A673 (cell line): ENCODE results near the gene LAMA2. TPM values are rescaled to one million over a fixed set of nuclear protein-coding genes. Genes with fewer than 3 reads are reported as not detected.
"Not testable (repeated sequence)": the region's sequence is repeated elsewhere in the genome, so short reads cannot be mapped to it uniquely, and the experiment has no call there.

Experiments used
- BruUV-seq: library from RNA; stranded (reverse); fragments of 400-500 nt; replicated peaks from 2 replicates; lab custom pipeline; 2021; lab: Mats Ljungman, UMichigan
- CTCF ChIA-PET: fragments of 300-600 bp; sonication (Branson Sonifier 250); formaldehyde crosslinking; loops from one replicate; lab custom pipeline; 2022; ENCODE audit warnings: antibody characterized with exemption; lab: Charles Lee
- POLR2A ChIA-PET: fragments of 300-600 bp; sonication (Branson Sonifier 250); formaldehyde crosslinking; loops from one replicate; lab custom pipeline; 2022; ENCODE audit warnings: antibody characterized with exemption; ENCODE audit not compliant: low non-redundant PET; lab: Charles Lee
- DNase-seq: peaks from one replicate; pipeline ENCODE4 v3.0.0-alpha.2; 2015; ENCODE audit warnings: low spot score
- H3K27ac ChIP-seq: fragments of 200-600 bp; sonication (generic); 2 replicates; pipeline ENCODE4 v1.5.1; 2016; ENCODE audit warnings: mixed run types, low read depth, mild to moderate bottlenecking, mixed read lengths, antibody characterized with exemption, low read length; ENCODE audit not compliant: poor library complexity, severe bottlenecking
- H3K27me3 ChIP-seq: fragments of 200-600 bp; sonication (generic); replicated peaks from 2 replicates; pipeline ENCODE4 v1.6.1; 2017; ENCODE audit warnings: mixed run types, low read depth, mild to moderate bottlenecking, mixed read lengths, antibody characterized with exemption, low read length; ENCODE audit not compliant: insufficient read depth, poor library complexity
- H3K36me3 ChIP-seq: fragments of 200-600 bp; sonication (generic); 2 replicates; pipeline ENCODE4 v1.6.1; 2016; ENCODE audit warnings: mixed run types, mild to moderate bottlenecking, mixed read lengths, antibody characterized with exemption, low read length; ENCODE audit not compliant: insufficient read depth, poor library complexity, severe bottlenecking
- H3K4me1 ChIP-seq: fragments of 200-600 bp; sonication (generic); 2 replicates; pipeline ENCODE4 v1.6.1; 2017; ENCODE audit warnings: mixed run types, mild to moderate bottlenecking, mixed read lengths, antibody characterized with exemption, low read length; ENCODE audit not compliant: insufficient read depth, poor library complexity, severe bottlenecking
- H3K4me3 ChIP-seq: fragments of 200-600 bp; sonication (generic); 2 replicates; pipeline ENCODE4 v1.5.1; 2016; ENCODE audit warnings: low read depth, mixed run types, mild to moderate bottlenecking, mixed read lengths, low read length; ENCODE audit not compliant: poor library complexity, severe bottlenecking
- H3K9me3 ChIP-seq: fragments of 200-600 bp; sonication (generic); 2 replicates; pipeline ENCODE4 v1.6.1; 2016; ENCODE audit warnings: mixed run types, low read depth, mild to moderate bottlenecking, mixed read lengths, antibody characterized with exemption, low read length; ENCODE audit not compliant: poor library complexity, severe bottlenecking
- EZH2 ChIP-seq: fragments of 200-600 bp; sonication (generic); IDR thresholded peaks from 2 replicates; pipeline ENCODE4 v1.6.1; 2017; ENCODE audit warnings: borderline replicate concordance, low read depth, mild to moderate bottlenecking, mixed read lengths, antibody characterized with exemption, low read length; ENCODE audit not compliant: poor library complexity, severe bottlenecking
- intact Hi-C: fragments of 100-400 bp; cut with micrococcal nuclease; formaldehyde crosslinking; loops from one replicate; pipeline ENCODE4 v1.10.0; 2022; ENCODE audit not compliant: unreplicated experiment
- total RNA-seq: library from RNA; stranded (reverse); gene quantifications from 2 replicates; pipeline ENCODE4 v1.2.3, GENCODE V29; 2021
- TF ChIP-seq, protein P1 (sequence below): fragments of 300-800, 200-600 bp; sonication (generic); conservative IDR thresholded peaks from 2 replicates; pipeline ENCODE4 v1.5.1; 2017; ENCODE audit warnings: low read depth, mild to moderate bottlenecking, antibody characterized with exemption, low read length, moderate library complexity, mixed read lengths

Gene LAMA2
- total RNA-seq, 1 experiment from 2014 or later: 2.2 TPM

DNA sequence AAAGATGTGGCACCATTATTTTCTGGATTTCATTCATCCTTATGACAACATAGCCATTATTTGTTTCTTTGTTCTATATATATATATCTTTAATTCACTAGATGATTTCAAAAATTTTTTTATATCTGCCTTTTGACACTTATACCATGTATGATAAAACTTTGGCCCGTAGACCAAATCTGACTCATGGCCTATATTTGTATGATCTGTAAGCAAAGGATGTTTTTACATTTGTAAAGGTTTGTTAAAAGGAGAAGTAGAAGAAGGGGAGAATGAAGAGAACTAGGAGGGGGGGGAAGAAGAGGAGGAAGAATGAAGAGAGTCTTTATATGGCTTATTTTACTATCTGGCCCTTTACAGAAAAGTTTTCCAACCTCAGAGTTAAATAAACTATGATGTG lies 279.7 kb downstream of the LAMA2 start:
- peaks cover 10% of the 10 kb centered on the region for H3K4me1 ChIP-seq
- TF ChIP-seq, protein P1, sequence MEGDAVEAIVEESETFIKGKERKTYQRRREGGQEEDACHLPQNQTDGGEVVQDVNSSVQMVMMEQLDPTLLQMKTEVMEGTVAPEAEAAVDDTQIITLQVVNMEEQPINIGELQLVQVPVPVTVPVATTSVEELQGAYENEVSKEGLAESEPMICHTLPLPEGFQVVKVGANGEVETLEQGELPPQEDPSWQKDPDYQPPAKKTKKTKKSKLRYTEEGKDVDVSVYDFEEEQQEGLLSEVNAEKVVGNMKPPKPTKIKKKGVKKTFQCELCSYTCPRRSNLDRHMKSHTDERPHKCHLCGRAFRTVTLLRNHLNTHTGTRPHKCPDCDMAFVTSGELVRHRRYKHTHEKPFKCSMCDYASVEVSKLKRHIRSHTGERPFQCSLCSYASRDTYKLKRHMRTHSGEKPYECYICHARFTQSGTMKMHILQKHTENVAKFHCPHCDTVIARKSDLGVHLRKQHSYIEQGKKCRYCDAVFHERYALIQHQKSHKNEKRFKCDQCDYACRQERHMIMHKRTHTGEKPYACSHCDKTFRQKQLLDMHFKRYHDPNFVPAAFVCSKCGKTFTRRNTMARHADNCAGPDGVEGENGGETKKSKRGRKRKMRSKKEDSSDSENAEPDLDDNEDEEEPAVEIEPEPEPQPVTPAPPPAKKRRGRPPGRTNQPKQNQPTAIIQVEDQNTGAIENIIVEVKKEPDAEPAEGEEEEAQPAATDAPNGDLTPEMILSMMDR: no peak
- TF ChIP-seq EZH2: no peak
- no TSS peak for BruUV-seq

GRCh38 chr6:129163551-129163950 lies 280.6 kb downstream of the LAMA2 start:
- DNase-seq: no peak
- ChIA-PET CTCF (no interaction called here), POLR2A (no interaction called here)
- Histone ChIP-seq H3K4me3 (no peak overlapping the region), H3K36me3 (no peaks in the 10 kb centered on the region), H3K27ac (no peak overlapping the region), H3K27me3 (no peaks in the 10 kb centered on the region), H3K9me3 (no peaks in the 10 kb centered on the region), H3K4me1 (peaks cover 9% of the 10 kb centered on the region)
- intact Hi-C loops: no loop called here
- TF ChIP-seq, protein P1: no peak
- no peak for TF ChIP-seq EZH2
- BruUV-seq: no TSS peak

More for the DNA sequence above, 279.7 kb downstream of the LAMA2 start:
- H3K4me3 ChIP-seq: no peak overlapping the region
- DNase-seq: no peak
- no peaks in the 10 kb centered on the region for H3K27me3 ChIP-seq
- H3K27ac ChIP-seq: no peak overlapping the region
- H3K36me3 ChIP-seq: no peaks in the 10 kb centered on the region
- no peaks in the 10 kb centered on the region for H3K9me3 ChIP-seq
- POLR2A ChIA-PET: no interaction called here
- CTCF ChIA-PET: no interaction called here
- intact Hi-C loops: no loop called here

GRCh38 chr6:129164032-129164431 lies 281.1 kb downstream of the LAMA2 start:
- no TSS peak for BruUV-seq
- intact Hi-C loops: no loop called here
- TF ChIP-seq EZH2: no peak
- TF ChIP-seq, protein P1: no peak
- no peak for DNase-seq
- H3K36me3 ChIP-seq: no peaks in the 10 kb centered on the region
- no peaks in the 10 kb centered on the region for H3K9me3 ChIP-seq
- H3K27ac ChIP-seq: no peak overlapping the region
- peaks cover 6% of the 10 kb centered on the region for H3K4me1 ChIP-seq
- ChIA-PET POLR2A (no interaction called here), CTCF (no interaction called here)
- H3K27me3 ChIP-seq: no peaks in the 10 kb centered on the region
- no peak overlapping the region for H3K4me3 ChIP-seq

GRCh38 chr6:129172279-129172995 lies 289.5 kb downstream of the LAMA2 start:
- H3K4me1 ChIP-seq, BruUV-seq, CTCF ChIA-PET, H3K27me3 ChIP-seq, DNase-seq, H3K36me3 ChIP-seq, POLR2A ChIA-PET, H3K27ac ChIP-seq, H3K4me3 ChIP-seq, intact Hi-C loops, H3K9me3 ChIP-seq: not testable (repeated sequence)
